Measurements from ENCODE around the gene SMURF2.

The SMURF2 gene

GRCh38 chr17:64639516-64639915 lies 22.6 kb downstream of the SMURF2 start:
- TF ChIP-seq SIN3A (IDR thresholded peaks at IDR 0.05; ENCODE audit: borderline replicate concordance, insufficient read depth, low read length) (no peak), FOXP2 (optimal IDR thresholded peaks at IDR 0.05; ENCODE audit: borderline replicate concordance, extremely low read depth, extremely low read length, insufficient read depth) (no peak), REST (IDR thresholded peaks at IDR 0.05; ENCODE audit: insufficient read depth in 1 of 2, low read depth in 2 of 2, low read length in 2 of 2) (no peak), TAF1 (IDR thresholded peaks at IDR 0.05; ENCODE audit: borderline replicate concordance, insufficient read depth, low read length) (no peak), POLR2AphosphoS5 (IDR thresholded peaks at IDR 0.05; ENCODE audit: low read depth, low read length) (no peak)

GRCh38 chr17:64638552-64639203 lies 23.4 kb downstream of the SMURF2 start:
- TF ChIP-seq POLR2AphosphoS5 (IDR thresholded peaks at IDR 0.05; ENCODE audit: low read depth, low read length), result no peak
- TF ChIP-seq REST (IDR thresholded peaks at IDR 0.05; ENCODE audit: insufficient read depth in 1 of 2, low read depth in 2 of 2, low read length in 2 of 2), result no peak
- no peak for TF ChIP-seq TAF1 (IDR thresholded peaks at IDR 0.05; ENCODE audit: borderline replicate concordance, insufficient read depth, low read length)
- TF ChIP-seq FOXP2 (optimal IDR thresholded peaks at IDR 0.05; ENCODE audit: borderline replicate concordance, extremely low read depth, extremely low read length, insufficient read depth), result no peak
- no peak for TF ChIP-seq SIN3A (IDR thresholded peaks at IDR 0.05; ENCODE audit: borderline replicate concordance, insufficient read depth, low read length)

GRCh38 chr17:64635647-64636305 lies 26.3 kb downstream of the SMURF2 start:
- TF ChIP-seq SIN3A (IDR thresholded peaks at IDR 0.05; ENCODE audit: borderline replicate concordance, insufficient read depth, low read length) (no peak), REST (IDR thresholded peaks at IDR 0.05; ENCODE audit: insufficient read depth in 1 of 2, low read depth in 2 of 2, low read length in 2 of 2) (no peak), POLR2AphosphoS5 (IDR thresholded peaks at IDR 0.05; ENCODE audit: low read depth, low read length) (no peak), FOXP2 (optimal IDR thresholded peaks at IDR 0.05; ENCODE audit: borderline replicate concordance, extremely low read depth, extremely low read length, insufficient read depth) (no peak), TAF1 (IDR thresholded peaks at IDR 0.05; ENCODE audit: borderline replicate concordance, insufficient read depth, low read length) (no peak)

- TF ChIP-seq TAF1 (IDR thresholded peaks at IDR 0.05; ENCODE audit: borderline replicate concordance, insufficient read depth, low read length), result no peak
- TF ChIP-seq SIN3A (IDR thresholded peaks at IDR 0.05; ENCODE audit: borderline replicate concordance, insufficient read depth, low read length), result no peak
- no peak for TF ChIP-seq FOXP2 (optimal IDR thresholded peaks at IDR 0.05; ENCODE audit: borderline replicate concordance, extremely low read depth, extremely low read length, insufficient read depth)
- no peak for TF ChIP-seq POLR2AphosphoS5 (IDR thresholded peaks at IDR 0.05; ENCODE audit: low read depth, low read length)
- no peak for TF ChIP-seq REST (IDR thresholded peaks at IDR 0.05; ENCODE audit: insufficient read depth in 1 of 2, low read depth in 2 of 2, low read length in 2 of 2)
Measured at GRCh38 chr17:64634218-64634617, 27.9 kb downstream of the SMURF2 start.
